ENCODE results near the gene HDAC6. TPM values are rescaled to one million over a fixed set of nuclear protein-coding genes. Genes with fewer than 3 reads are reported as not detected.
"Not testable (repeated sequence)": the region's sequence is repeated elsewhere in the genome, so short reads cannot be mapped to it uniquely, and the experiment has no call there.

Gene HDAC6
- total RNA-seq, 1 experiment from 2014 or later = 47.2 TPM

DNA sequence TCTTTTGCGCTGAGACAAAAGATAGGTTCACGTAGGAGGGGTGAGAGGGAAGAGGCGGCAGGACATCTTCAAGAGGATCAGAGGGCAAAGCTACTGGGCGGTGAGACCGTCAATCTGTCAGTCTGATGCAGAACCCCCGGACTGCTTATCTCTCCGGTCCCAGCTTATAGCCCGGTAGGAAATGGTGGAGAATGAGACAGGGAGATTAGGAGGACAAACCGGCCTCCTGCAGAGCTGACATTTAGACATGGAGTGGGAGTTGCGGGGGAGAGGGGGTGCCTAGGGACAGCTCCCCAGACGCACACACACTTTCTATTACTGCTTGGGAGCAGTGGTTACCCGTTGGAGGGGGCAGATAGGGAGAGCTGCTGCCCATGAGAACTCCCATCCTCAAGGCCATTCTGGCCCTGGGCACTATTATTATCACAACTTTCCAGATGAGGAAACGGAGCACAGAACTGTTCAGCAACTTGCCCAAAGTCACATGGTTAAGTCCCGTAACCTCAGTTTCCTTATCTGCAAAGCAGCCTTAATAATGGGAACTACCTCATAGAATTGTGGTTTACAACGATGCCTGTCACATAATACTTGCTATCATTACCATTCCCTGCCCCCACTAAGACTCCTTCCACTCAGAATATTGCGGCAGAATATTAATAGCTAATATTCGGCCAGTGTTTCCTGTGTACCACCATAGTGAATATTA lies 1.1 kb upstream of the HDAC6 start:
- no peak for DNase-seq
- Histone ChIP-seq H3K27ac (peak overlapping the region; percentile 99), H3K9me3 (replicated peaks) (no peaks in the 10 kb centered on the region), H3K4me1 (no peaks in the 10 kb centered on the region), H3K27me3 (no peaks in the 10 kb centered on the region), H3K36me3 (no peaks in the 10 kb centered on the region), H3K4me3 (peak overlapping the region; percentile 91)

DNA sequence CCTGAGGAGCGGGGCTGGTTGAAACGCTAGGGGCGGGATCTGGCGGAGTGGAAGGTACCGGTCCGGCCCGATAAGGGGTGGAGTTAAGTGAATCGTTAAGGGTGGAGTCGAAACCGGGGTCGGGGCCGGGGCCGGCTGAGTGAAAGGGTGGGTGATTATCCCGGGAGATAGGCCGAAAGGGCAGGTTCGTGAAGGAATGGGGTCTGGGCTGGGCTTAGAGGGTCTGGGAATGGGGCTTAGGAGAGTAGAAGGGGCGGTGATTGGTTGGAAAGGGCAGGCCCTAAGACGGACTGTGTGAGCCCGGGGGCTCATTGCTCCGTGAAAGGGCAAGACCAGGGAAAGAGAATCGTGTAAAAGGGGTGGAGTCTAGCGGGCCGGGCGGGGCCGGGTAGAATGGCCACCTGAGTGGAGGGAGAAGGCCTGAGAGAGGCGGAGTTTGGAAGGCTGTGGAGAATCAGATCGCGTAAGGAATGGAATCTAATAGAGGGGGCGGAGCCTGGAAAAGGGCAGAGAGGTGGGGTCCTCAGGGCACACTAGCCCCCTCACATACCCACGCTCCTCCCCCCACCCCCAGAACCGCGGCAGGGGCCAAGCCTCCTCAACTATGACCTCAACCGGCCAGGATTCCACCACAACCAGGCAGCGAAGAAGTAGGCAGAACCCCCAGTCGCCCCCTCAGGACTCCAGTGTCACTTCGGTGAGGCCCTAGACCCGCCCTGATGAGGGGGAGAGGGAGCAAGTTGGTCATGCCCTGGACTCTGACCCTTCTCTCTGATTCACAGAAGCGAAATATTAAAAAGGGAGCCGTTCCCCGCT lies 430 bp downstream of the HDAC6 start:
- DNase-seq = peak; percentile 79 to 81
- Histone ChIP-seq H3K27me3 (no peaks in the 10 kb centered on the region), H3K4me3 (peak overlapping the region; percentile 77), H3K36me3 (no peaks in the 10 kb centered on the region), H3K27ac (peak overlapping the region; percentile 87), H3K4me1 (no peaks in the 10 kb centered on the region), H3K9me3 (replicated peaks) (no peaks in the 10 kb centered on the region)

DNA sequence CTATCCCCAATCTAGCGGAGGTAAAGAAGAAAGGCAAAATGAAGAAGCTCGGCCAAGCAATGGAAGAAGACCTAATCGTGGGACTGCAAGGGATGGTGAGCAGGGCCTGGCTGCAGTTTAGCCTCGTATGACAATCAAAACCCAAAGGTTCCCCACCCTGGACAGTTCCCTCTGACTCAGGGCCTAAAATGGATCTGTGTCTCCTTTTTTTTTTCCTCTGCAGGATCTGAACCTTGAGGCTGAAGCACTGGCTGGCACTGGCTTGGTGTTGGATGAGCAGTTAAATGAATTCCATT lies 986 bp downstream of the HDAC6 start:
- Histone ChIP-seq H3K4me1 (no peaks in the 10 kb centered on the region), H3K27ac (peak overlapping the region; percentile 87), H3K9me3 (replicated peaks) (no peaks in the 10 kb centered on the region), H3K4me3 (peak overlapping the region; percentile 77), H3K36me3 (no peaks in the 10 kb centered on the region), H3K27me3 (no peaks in the 10 kb centered on the region)
- DNase-seq = peak in 1 of 2 experiments; percentile 6

DNA sequence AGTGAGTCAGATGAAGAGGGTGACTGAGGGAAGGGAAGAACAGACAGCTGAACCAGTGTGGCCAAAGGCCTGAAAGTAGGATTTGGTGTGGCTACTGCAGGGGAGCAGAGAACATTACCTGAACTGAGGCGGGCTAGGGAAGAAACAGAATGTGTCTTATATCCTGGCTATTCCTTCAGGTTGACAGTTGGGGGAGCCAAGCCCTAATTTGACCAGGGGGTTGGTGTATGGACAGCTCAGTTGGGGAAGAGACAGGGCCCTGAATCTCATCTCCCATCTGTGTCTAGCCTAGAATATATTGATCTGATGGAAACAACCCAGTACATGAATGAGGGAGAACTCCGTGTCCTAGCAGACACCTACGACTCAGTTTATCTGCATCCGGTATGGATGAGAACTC lies 4.2 kb downstream of the HDAC6 start:
- no peaks in the 10 kb centered on the region for H3K27me3 ChIP-seq
- DNase-seq = no peak
- no peaks in the 10 kb centered on the region for H3K36me3 ChIP-seq
- no peak overlapping the region for H3K4me3 ChIP-seq
- H3K27ac ChIP-seq = no peak overlapping the region
- no peaks in the 10 kb centered on the region for H3K4me1 ChIP-seq
- no peaks in the 10 kb centered on the region for H3K9me3 ChIP-seq (replicated peaks)

DNA sequence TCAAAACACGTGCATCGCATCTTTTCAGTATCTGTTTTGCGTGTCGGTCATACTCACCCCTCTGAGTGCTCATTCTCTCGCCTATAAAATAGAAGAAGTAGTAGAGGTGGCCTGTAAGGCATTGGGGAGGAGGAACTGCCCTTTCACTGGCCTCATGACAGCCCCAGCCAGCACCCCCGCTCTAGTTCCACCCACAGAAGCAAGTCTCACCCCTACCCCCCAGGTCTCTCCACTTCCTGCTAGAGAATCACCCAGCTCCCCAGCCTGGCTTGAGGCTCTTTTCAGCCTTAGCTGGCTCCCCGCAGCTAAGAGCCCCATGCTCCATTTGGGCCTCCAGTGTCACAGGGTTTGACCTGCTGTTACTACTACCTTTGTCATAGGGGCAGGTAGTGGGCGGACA lies 11.8 kb downstream of the HDAC6 start:
- DNase-seq = no peak
- no peaks in the 10 kb centered on the region for H3K27me3 ChIP-seq
- no peak overlapping the region for H3K27ac ChIP-seq
- H3K4me3 ChIP-seq = no peak overlapping the region
- no peaks in the 10 kb centered on the region for H3K9me3 ChIP-seq (replicated peaks)
- no peaks in the 10 kb centered on the region for H3K4me1 ChIP-seq
- H3K36me3 ChIP-seq = no peaks in the 10 kb centered on the region

DNA sequence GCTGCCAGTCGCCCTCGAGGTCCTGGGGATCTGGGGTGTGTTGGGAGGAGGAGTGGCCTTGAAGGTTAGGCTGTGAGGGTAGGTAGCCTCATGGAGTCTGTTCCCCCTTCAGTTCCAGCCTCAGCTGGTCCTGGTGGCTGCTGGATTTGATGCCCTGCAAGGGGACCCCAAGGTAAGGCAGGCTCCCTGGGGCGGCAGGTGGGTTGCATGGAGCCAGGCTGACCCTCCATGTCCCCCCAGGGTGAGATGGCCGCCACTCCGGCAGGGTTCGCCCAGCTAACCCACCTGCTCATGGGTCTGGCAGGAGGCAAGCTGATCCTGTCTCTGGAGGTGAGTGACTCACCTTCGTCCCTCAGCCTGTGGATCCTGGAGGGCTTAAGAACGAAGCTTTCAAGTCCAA lies 12.9 kb downstream of the HDAC6 start:
- no peak overlapping the region for H3K27ac ChIP-seq
- DNase-seq = no peak
- no peaks in the 10 kb centered on the region for H3K27me3 ChIP-seq
- H3K4me1 ChIP-seq = no peaks in the 10 kb centered on the region
- H3K4me3 ChIP-seq = no peak overlapping the region
- H3K9me3 ChIP-seq (replicated peaks) = no peaks in the 10 kb centered on the region
- no peaks in the 10 kb centered on the region for H3K36me3 ChIP-seq

DNA sequence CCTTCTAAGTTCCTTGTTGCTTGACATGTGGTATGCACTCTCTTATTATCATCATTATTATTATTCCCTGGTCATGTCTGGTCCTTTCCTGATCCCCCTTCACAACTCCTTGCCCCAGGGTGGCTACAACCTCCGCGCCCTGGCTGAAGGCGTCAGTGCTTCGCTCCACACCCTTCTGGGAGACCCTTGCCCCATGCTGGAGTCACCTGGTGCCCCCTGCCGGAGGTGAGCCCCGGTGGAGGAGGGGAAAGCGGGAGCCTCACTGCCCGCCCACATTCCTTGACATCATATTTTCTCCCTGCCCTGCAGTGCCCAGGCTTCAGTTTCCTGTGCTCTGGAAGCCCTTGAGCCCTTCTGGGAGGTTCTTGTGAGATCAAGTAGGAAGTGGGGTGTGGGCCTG lies 13.4 kb downstream of the HDAC6 start:
- no peak for DNase-seq
- H3K4me1 ChIP-seq = no peaks in the 10 kb centered on the region
- no peaks in the 10 kb centered on the region for H3K9me3 ChIP-seq (replicated peaks)
- H3K27me3 ChIP-seq = no peaks in the 10 kb centered on the region
- no peak overlapping the region for H3K4me3 ChIP-seq
- H3K36me3 ChIP-seq = no peaks in the 10 kb centered on the region
- no peak overlapping the region for H3K27ac ChIP-seq

DNA sequence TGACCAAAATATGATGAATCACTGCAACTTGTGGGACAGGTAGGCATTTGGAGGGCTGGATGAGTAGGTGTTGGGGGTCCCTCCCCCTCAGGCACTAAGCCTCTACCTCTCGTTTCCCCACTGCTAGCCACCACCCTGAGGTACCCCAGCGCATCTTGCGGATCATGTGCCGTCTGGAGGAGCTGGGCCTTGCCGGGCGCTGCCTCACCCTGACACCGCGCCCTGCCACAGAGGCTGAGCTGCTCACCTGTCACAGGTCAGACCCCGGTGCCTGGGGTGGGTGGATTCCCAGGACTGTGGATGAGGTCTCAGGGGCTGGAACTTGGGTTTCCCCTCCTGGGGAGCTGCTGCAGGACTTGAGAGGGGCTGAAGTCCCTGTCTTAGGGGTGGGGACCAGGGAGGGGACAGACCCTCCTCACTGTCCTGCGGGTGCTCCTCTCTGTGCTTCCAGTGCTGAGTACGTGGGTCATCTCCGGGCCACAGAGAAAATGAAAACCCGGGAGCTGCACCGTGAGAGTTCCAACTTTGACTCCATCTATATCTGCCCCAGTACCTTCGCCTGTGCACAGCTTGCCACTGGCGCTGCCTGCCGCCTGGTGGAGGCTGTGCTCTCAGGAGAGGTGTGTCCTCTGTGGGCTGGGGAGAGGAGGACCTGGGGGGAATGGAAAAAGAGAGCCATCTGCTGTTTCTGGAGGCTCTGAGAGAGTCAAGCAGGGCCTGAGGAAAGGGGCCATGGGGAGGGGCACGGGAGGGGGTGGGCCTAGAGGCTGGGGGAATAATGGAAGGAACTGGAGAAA lies 14.3 kb downstream of the HDAC6 start:
- no peaks in the 10 kb centered on the region for H3K9me3 ChIP-seq (replicated peaks)
- no peak overlapping the region for H3K27ac ChIP-seq
- DNase-seq = no peak
- no peaks in the 10 kb centered on the region for H3K27me3 ChIP-seq
- no peaks in the 10 kb centered on the region for H3K4me1 ChIP-seq
- H3K36me3 ChIP-seq = no peaks in the 10 kb centered on the region
- H3K4me3 ChIP-seq = no peak overlapping the region

DNA sequence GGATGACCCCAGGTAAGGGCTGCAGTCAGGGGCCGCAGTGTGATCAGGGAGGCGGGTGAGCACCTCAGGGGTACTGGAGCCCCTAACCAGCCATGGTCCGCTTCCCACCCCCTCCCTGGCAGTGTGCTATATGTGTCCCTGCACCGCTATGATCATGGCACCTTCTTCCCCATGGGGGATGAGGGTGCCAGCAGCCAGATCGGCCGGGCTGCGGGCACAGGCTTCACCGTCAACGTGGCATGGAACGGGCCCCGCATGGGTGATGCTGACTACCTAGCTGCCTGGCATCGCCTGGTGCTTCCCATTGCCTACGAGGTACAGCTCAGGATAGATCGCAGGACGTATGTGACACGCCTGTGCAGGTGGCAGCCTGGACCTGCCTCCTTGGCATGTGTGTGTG lies 16.2 kb downstream of the HDAC6 start:
- no peaks in the 10 kb centered on the region for H3K36me3 ChIP-seq
- H3K27me3 ChIP-seq = no peaks in the 10 kb centered on the region
- DNase-seq = no peak
- no peak overlapping the region for H3K27ac ChIP-seq
- H3K9me3 ChIP-seq (replicated peaks) = no peaks in the 10 kb centered on the region
- no peak overlapping the region for H3K4me3 ChIP-seq
- no peaks in the 10 kb centered on the region for H3K4me1 ChIP-seq

DNA sequence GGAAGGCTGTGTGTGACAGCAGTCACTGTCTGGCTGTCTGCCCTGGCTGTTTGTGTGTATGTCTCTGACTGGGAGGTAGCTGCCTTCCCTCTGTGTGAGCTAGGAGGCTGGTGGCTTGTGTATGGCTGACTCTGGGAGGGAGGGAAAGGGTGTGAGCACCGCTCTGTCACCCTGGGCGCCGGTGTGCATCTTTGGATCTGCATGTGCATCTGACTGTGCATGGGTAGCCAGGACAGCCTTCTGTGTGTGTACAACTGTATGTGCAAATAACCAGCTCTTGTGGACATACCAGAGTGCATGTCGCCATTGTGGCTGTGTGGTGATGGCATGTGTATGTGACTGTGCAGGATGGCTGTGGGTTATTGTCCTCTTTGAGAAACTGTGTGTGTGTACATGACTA lies 17.0 kb downstream of the HDAC6 start:
- H3K9me3 ChIP-seq (replicated peaks) = no peaks in the 10 kb centered on the region
- H3K36me3 ChIP-seq = no peaks in the 10 kb centered on the region
- H3K4me1 ChIP-seq = no peaks in the 10 kb centered on the region
- no peak overlapping the region for H3K27ac ChIP-seq
- no peak for DNase-seq
- no peak overlapping the region for H3K4me3 ChIP-seq
- no peaks in the 10 kb centered on the region for H3K27me3 ChIP-seq

DNA sequence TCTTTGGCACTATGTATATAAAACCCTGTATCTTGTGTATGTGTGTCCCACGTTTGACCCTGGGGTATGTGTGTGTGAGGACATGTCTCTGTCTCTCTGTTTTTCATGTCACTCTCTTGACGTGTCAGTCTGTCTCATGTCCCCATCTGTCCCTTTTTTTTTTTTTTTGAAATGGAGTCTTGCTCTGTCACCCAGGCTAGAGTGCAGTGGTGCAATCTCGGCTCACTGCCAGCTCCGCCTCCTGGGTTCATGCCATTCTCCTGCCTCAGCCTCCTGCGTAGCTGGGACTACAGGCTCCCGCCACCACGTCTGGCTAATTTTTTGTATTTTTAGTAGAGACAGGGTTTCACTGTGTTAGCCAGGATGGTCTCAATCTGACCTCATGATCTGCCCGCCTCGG lies 17.5 kb downstream of the HDAC6 start:
- H3K27me3 ChIP-seq; H3K36me3 ChIP-seq; H3K4me1 ChIP-seq; DNase-seq; H3K27ac ChIP-seq; H3K9me3 ChIP-seq (replicated peaks); H3K4me3 ChIP-seq: not testable (repeated sequence)

DNA sequence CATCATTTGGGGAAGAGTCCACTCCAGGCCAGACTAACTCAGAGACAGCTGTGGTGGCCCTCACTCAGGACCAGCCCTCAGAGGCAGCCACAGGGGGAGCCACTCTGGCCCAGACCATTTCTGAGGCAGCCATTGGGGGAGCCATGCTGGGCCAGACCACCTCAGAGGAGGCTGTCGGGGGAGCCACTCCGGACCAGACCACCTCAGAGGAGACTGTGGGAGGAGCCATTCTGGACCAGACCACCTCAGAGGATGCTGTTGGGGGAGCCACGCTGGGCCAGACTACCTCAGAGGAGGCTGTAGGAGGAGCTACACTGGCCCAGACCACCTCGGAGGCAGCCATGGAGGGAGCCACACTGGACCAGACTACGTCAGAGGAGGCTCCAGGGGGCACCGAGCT lies 21.2 kb downstream of the HDAC6 start:
- no peak overlapping the region for H3K27ac ChIP-seq
- no peaks in the 10 kb centered on the region for H3K27me3 ChIP-seq
- no peaks in the 10 kb centered on the region for H3K4me1 ChIP-seq
- H3K9me3 ChIP-seq (replicated peaks) = no peaks in the 10 kb centered on the region
- no peak overlapping the region for H3K4me3 ChIP-seq
- H3K36me3 ChIP-seq = no peaks in the 10 kb centered on the region
- no peak for DNase-seq

DNA sequence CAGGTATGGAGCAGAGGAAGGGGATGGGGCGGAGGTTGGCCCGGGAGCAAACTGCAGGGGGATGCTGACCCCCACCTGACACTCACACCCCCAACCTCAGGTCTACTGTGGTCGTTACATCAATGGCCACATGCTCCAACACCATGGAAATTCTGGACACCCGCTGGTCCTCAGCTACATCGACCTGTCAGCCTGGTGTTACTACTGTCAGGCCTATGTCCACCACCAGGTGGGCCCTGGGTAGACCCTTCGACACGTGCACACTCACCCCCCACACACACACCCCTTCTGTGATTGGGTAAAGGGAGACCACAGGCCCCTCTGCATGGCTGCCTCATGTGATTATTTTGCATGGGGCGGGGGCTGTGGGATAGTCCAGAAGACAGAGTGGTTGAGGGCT lies 22.2 kb downstream of the HDAC6 start:
- Histone ChIP-seq H3K36me3 (no peaks in the 10 kb centered on the region), H3K27ac (no peak overlapping the region), H3K27me3 (no peaks in the 10 kb centered on the region), H3K4me1 (no peaks in the 10 kb centered on the region), H3K4me3 (no peak overlapping the region), H3K9me3 (replicated peaks) (no peaks in the 10 kb centered on the region)
- DNase-seq = no peak

DNA sequence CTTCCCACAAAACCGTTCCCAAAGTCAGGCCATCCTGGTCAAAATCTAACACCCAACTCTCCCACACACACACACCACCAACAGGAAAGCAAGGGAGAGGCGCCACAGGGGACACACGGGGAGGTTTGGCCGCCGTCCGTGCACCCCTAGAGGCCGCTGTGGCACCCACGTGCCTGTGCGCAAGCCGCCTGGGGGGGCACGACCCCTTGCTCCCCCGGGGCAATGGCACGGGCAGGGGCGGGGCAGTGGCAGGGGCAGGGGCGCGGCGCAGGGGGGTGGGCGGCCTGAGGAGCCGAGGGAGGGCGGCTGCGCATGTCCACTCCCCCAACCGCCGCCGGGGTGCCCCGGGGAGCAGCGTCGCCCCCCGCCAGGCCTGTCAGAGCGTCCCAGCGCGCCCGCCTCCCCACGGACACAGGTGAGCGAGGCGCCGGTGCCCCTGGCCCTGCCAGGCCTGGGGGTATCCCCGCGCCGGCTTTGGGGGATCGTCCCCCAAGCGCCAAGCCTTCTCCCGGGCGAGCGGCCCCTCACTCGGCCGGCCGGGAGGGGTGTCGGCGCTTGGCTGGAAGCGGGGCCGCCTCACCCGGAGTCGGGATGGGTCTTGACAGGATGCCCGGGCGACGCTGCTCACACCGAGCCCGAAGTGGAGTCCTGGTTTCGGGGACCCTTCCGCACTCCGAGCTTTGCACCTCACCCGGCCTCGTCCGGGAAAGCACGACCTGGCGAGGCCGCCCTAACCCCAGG lies 24.4 kb downstream of the HDAC6 start, which contains the start of gene ERAS:
Gene ERAS, plus strand, starts transcription at position 379 of the 741 bp plus-strand sequence. CDS start 2,611 bp downstream, outside the sequence.
- no peak within 1 kb of the TSS for H3K27ac ChIP-seq
- H3K27me3 ChIP-seq = no peaks in the 10 kb centered on the region
- no peak within 1 kb of the TSS for H3K4me3 ChIP-seq
- H3K9me3 ChIP-seq (replicated peaks) = no peaks in the 10 kb centered on the region
- no peaks in the 10 kb centered on the region for H3K36me3 ChIP-seq
- no peaks in the 10 kb centered on the region for H3K4me1 ChIP-seq
- no peak for DNase-seq

All from SJCRH30 (cell line).